HG03460 (cell line): ENCODE results near the gene HGS.

Experiments
- ATAC-seq: cut with Tn5 transposase; IDR thresholded peaks from one replicate; pipeline ENCODE4 v1.9.1; 2021; ENCODE audit not compliant: unreplicated experiment

Gene HGS

DNA sequence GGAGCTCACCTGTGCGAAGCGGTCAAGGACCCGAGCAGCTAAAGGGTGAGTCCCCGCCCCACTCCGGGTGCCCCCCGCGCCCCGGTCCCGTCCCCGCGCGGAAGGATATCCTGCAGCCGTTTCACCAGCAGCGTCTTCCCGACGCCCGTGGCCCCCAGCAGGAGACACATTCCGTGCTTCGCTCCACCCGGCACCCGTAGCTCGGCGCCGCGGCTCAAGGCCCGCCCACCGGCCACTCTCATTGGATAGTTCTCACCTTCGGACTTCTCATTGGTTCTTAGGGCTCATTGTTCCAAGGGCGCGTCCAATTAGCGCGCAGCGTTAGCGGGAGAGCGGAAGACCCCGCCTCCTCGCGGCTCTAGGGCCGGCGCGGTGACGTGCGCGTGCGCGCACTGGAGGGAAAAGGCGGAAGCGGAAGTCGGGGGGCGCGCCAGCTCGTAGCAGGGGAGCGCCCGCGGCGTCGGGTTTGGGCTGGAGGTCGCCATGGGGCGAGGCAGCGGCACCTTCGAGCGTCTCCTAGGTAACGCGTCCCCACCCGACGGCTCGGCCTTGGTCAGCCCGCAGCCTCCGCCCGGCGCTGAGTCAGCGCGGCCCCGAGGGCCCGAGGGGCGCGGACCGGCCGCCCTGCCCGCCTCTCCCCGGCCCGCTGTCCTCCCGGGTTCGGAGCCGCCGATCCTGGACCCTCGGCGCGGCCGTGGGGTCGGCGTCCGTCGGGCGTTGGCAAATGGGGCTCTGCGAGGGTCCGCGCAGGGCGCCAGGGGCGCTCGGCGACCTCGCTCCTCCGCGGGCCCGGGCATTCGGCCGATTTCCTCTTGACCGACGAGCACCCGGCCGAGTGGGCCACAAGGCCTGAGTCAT lies at the start of gene HGS, which contains the start of gene ARL16:
Gene HGS (plus strand): TSS at position 428 of the 858 bp plus-strand sequence. CDS start 56 bp downstream, at position 484.
Gene ARL16 (minus strand): TSS at position 214 of the 858 bp plus-strand sequence. CDS start 44 bp downstream, at position 170.
- ATAC-seq = peak; percentile 89

GRCh38 chr17:81635431-81635830 lies 48.4 kb upstream of the HGS start:
- ATAC-seq = no peak

DNA sequence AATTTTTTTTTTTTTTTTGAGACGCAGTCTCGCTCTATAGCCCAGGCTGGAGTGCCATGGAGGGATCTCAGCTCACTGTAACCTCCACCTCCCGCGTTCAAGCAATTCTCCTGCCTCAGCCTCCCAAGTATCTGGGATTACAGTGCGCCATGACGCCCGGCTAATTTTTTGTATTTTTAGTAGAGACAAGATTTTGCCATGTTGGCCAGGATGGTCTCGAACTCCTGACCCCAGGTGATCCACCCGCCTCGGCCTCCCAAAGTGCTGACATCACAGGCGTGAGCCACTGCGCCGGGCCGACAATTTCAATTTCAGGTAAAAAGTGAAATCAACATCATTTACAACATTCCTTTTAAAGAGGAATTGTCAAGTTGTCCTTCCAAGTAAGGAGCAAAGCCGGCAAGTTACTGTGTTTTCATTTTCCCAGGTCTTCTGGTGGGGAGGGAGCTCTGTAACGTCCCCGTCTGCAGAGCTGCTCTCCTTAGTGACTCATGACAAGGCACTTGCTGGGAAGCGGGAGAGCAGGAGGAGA lies 47.8 kb upstream of the HGS start:
- ATAC-seq = no peak

DNA sequence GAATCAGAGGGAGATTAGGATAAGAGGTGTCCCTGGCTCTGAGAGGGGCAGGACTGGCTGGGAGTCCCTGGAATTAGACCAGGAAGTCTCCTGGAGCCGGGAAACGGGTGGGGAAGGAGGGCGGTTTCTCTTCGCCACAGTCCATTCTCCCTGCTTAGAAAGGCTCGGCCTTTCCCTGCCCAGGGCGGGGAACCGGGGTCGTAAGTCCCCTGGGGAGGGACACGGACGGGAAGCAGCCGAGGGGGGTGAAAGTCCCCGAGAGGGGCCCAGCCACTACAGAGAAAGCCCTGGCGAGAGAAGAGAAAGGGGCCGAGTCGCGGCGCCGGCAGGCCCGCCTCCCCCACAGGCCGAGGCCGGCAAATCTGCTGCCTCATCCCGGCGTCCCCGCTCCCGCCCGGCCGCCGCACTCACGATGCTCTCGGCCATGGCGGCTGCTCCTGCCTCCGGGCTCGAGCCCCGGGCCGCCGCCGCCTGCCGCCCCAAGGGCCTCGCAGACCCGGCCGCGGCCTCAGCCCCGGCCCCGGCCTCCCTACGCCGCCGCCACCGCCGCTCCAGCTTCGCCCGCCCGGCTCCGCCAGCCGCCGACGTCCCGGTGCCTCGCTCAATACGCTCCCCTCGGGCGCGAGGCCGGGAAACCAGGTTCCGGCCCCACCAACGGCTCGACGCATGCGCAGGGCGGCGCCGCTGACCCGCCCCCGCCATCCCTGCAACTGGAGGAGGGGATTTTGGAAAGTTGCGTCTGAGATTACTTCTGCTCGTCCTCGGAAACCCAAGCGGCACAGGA lies 47.1 kb upstream of the HGS start, which contains the start of the genes NPLOC4 and TSPAN10:
Gene NPLOC4 (minus strand): TSS at position 608 of the 784 bp plus-strand sequence. CDS start 182 bp downstream, at position 426.
Gene TSPAN10 (plus strand): TSS at position 692 of the 784 bp plus-strand sequence. CDS start 5,217 bp downstream, outside the sequence.
- ATAC-seq = peak; percentile 76

- ATAC-seq = no peak
These were observed 45.1 kb upstream of the HGS start for GRCh38 chr17:81638683-81639082.

DNA sequence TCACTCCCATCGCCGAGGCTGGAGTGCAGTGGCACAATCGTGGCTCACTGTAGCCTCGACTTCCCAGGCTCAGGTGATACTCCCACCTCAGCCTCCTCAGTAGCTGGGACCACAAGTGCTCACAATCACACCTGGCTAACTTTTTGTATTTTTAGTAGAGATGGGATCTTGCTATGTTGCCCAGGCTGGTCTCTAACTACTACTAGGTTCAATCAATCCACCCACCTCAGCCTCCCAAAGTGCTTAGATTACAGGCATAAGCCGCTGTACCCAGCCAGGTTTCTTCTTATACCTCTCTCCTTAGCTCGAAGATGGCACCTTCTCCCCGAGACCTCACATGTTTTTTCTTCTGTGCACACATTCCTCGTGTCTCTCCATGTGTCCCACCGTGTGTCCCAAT lies 43.8 kb upstream of the HGS start:
- no peak for ATAC-seq

GRCh38 chr17:81641825-81642489 lies 41.9 kb upstream of the HGS start:
- no peak for ATAC-seq

GRCh38 chr17:81644496-81644895 lies 39.3 kb upstream of the HGS start:
- no peak for ATAC-seq

DNA sequence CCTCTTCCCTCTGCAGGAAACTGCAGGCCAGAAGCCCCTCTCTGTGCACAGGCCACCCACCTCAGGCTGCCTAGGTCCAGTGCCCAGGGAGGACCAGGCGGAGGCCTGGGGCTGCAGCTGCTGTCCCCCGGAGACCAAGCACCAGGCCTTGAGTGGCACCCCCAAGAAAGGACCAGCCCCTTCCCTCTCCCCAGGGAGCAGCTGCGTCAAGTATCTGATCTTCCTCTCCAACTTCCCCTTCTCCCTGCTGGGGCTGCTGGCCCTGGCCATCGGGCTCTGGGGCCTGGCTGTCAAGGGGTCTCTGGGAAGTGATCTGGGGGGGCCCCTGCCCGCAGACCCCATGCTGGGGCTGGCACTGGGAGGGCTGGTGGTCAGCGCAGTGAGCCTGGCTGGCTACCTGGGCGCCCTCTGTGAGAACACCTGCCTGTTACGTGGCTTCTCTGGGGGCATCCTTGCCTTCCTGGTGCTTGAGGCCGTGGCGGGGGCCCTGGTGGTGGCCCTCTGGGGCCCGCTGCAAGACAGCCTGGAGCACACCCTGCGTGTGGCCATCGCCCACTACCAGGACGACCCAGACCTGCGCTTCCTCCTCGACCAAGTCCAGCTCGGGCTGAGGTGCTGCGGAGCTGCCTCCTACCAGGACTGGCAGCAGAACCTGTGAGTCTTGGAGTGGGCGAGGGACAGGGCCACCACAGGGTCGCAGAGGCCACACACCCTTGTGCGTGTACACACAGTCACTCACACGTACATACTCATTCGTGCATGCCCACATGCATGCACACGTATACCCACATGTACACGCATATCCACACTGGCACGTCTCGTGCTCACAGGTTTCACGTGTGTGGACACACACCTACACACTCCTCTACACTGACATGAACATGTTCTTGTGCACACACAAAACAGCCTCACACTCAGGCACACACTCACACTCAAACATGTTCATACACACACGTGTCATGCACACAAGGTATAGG lies 38.5 kb upstream of the HGS start:
- ATAC-seq = no peak

GRCh38 chr17:81646869-81647600 lies 36.8 kb upstream of the HGS start:
- no peak for ATAC-seq

- ATAC-seq = no peak
These were observed 36.2 kb upstream of the HGS start for GRCh38 chr17:81647640-81648012.

- no peak for ATAC-seq
These were observed 35.7 kb upstream of the HGS start for GRCh38 chr17:81648013-81648706.

GRCh38 chr17:81648707-81649085 lies 35.1 kb upstream of the HGS start:
- no peak for ATAC-seq

- no peak for ATAC-seq
These were observed 32.9 kb upstream of the HGS start for GRCh38 chr17:81650951-81651350.

DNA sequence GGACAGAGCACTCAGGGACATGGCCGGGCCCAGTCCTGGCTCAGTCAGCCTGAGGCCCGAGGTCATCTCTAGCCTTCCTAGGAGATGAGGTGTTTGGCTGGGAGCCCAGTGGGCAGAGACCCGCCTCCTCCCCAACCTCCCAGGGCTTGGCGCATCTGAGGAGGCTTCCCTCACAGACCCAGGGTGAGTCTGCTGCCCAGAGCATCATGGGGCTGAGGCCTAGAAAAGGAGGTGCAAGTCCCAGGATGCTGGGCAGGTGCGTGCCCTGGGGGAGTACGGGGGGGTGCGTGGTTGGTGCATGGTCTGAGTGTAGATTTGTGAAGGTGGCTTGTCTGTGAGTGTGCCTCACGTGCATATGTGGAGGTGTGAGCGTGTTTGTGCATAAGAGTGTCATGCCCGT lies 32.1 kb upstream of the HGS start:
- no peak for ATAC-seq

DNA sequence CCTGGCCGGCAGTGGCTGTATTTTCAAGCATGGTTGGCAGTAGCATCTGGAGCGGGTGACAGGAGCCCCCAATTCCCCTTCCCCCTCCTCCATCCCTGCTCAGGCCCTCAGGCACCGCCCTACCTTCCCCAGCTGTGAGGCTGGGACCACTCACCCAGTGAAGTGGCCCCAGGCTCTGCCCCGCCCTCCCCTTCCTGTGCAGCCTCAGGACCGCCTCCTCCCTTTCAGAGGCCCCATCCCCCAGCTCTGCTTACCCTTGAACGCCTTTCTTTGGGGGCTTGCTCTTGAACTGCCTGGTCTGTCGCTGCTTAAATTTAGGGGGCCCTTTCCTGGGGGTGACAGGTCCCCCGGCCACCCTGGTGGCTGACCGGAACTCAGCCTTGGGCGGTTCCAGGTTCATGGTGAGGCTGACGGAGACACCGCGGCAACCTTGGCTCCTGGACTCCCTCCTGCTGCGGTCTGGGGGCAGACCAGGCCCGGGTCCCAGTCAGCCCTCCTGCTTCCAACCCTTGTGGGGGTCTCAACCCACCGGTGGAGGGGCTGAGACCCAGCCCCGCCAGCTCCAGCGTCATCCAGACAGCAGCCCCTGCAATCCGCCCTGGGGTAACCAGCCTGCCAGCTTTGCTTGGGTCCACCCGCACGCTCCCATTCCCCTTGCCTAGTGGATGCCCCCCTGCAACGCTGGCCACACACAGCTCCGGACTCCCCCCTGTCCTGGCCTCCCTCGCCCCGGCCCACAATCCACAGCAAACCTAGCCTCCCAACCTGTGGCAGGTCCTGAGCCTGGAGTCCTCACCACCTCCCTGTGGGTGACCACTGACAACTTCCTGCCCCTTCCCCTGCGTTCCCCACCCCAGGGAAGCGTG lies 30.7 kb upstream of the HGS start:
- ATAC-seq = no peak

- no peak for ATAC-seq
These were observed 28.3 kb upstream of the HGS start for GRCh38 chr17:81655378-81656117.
